GM12878 (cell line): ENCODE measurements around the gene DSTYK. TPM values are rescaled to one million over a fixed set of nuclear protein-coding genes. Genes with fewer than 3 reads are reported as not detected.

Experiments
- ATAC-seq: fragments of 200-7000 bp; cut with Tn5 transposase; 3 replicates; pipeline ENCODE4 v1.9.1; 2020; ENCODE audit warnings: mild to moderate bottlenecking, moderate library complexity
- BruUV-seq: library from RNA; stranded (reverse); fragments of 400-500 nt; replicated peaks from 2 replicates; lab custom pipeline; 2021; lab: Mats Ljungman, UMichigan
- CTCF ChIA-PET: fragments of 300-600 bp; sonication (Branson Sonifier 250); formaldehyde crosslinking; extraction: SDS; loops from one replicate; lab custom pipeline; 2021; ENCODE audit warnings: inconsistent platforms; lab: Yijun Ruan, JAX
- POLR2A ChIA-PET: fragments of 350-600 bp; formaldehyde crosslinking; extraction: SDS; loops from one replicate; lab custom pipeline; 2021; ENCODE audit warnings: inconsistent platforms; lab: Charles Lee
- RAD21 ChIA-PET: fragments of 300-600 bp; sonication (Branson Sonifier 250); formaldehyde crosslinking; loops from one replicate; lab custom pipeline; 2023; ENCODE audit warnings: antibody characterized with exemption; ENCODE audit not compliant: unreplicated experiment; lab: Charles Lee
- SMC1A ChIA-PET: fragments of 300-600 bp; sonication (Branson Sonifier 250); formaldehyde crosslinking; loops from one replicate; lab custom pipeline; 2023; ENCODE audit not compliant: unreplicated experiment, uncharacterized antibody; lab: Charles Lee
- DNase-seq: peaks from one replicate; pipeline ENCODE4 v3.0.0-alpha.2; 2011; ENCODE audit warnings: low read depth, low spot score
- FAIRE-seq: peaks from 3 replicates; lab custom pipeline; 2011; peaks lifted over from hg19 to GRCh38; lab: Jason Lieb, UNC
- H2AFZ ChIP-seq: 2 replicates; pipeline ENCODE4 v1.6.0; 2011; ENCODE audit warnings: low read depth, low read length, control low read depth; ENCODE audit not compliant: control insufficient read depth
- H3K27ac ChIP-seq: 2 replicates; pipeline ENCODE4 v1.5.1; 2011; ENCODE audit warnings: control low read depth; ENCODE audit not compliant: control insufficient read depth, insufficient read depth
- H3K27me3 ChIP-seq, 2 experiments: replicated peaks in 1 of 2; 2 replicates each; pipeline versions ENCODE4 v1.6.0 to v1.6.1; 2011; ENCODE audit warnings: low read length in 1 of 2; ENCODE audit not compliant: control insufficient read depth in 2 of 2, insufficient read depth in 2 of 2
- H3K36me3 ChIP-seq, 2 experiments: 2 replicates each; pipeline ENCODE4 v1.5.1; 2011; ENCODE audit warnings: low read length in 1 of 2; ENCODE audit not compliant: control insufficient read depth in 2 of 2, insufficient read depth in 2 of 2
- H3K4me1 ChIP-seq: 2 replicates; pipeline ENCODE4 v1.6.1; 2011; ENCODE audit warnings: mild to moderate bottlenecking, low read length, moderate library complexity, mixed read lengths; ENCODE audit not compliant: control insufficient read depth, insufficient read depth
- H3K4me2 ChIP-seq: 2 replicates; pipeline ENCODE4 v1.6.0; 2011; ENCODE audit warnings: control low read depth; ENCODE audit not compliant: control insufficient read depth, insufficient read depth
- H3K4me3 ChIP-seq: fragments of 200-600 bp; sonication (generic); 2 replicates; pipeline ENCODE4 v1.5.1; 2016
- H3K79me2 ChIP-seq: 2 replicates; pipeline ENCODE4 v1.6.0; 2011; ENCODE audit warnings: low read length; ENCODE audit not compliant: control insufficient read depth, insufficient read depth
- H3K9ac ChIP-seq: 2 replicates; pipeline ENCODE4 v1.8.0; 2011; ENCODE audit warnings: low read length, control low read depth, mixed read lengths; ENCODE audit not compliant: control insufficient read depth, insufficient read depth
- H3K9me3 ChIP-seq: replicated peaks from 3 replicates; pipeline ENCODE4 v1.5.1; 2011; ENCODE audit warnings: mild to moderate bottlenecking, low read length; ENCODE audit not compliant: control insufficient read depth, insufficient read depth
- H4K20me1 ChIP-seq: 2 replicates; pipeline ENCODE4 v1.6.0; 2011; ENCODE audit not compliant: control insufficient read depth, insufficient read depth
- CBFB ChIP-seq: IDR thresholded peaks from 2 replicates; pipeline ENCODE4 v1.6.1; 2016; ENCODE audit warnings: antibody characterized with exemption, low read depth
- CBX5 ChIP-seq: sonication (generic); IDR thresholded peaks from 2 replicates; pipeline ENCODE4 v1.6.1; 2016; ENCODE audit warnings: low read depth, moderate library complexity, mild to moderate bottlenecking, inconsistent platforms
- CTCF ChIP-seq, 3 experiments: IDR thresholded peaks in 2 of 3; conservative IDR thresholded peaks in 1 of 3; 2 replicates each; pipeline ENCODE4 v1.5.1; 2011; ENCODE audit warnings: low read depth in 3 of 3, low read length in 3 of 3, mild to moderate bottlenecking in 3 of 3, control low read depth in 2 of 3, moderate library complexity in 2 of 3, inconsistent platforms in 1 of 3, mixed read lengths in 1 of 3; ENCODE audit not compliant: control insufficient read depth in 2 of 3, insufficient read depth in 1 of 3; ENCODE audit errors: extremely low read depth in 1 of 3
- EED ChIP-seq: sonication (generic); IDR thresholded peaks from 2 replicates; pipeline ENCODE4 v1.6.1; 2016; ENCODE audit warnings: antibody characterized with exemption, low read depth
- ETV6 ChIP-seq, 2 experiments: fragments of 450-650 bp in 1 of 2; IDR thresholded peaks in 1 of 2; conservative IDR thresholded peaks in 1 of 2; 2 replicates each; pipeline ENCODE4 v1.6.1; 2014; ENCODE audit warnings: antibody characterized with exemption in 1 of 2, borderline replicate concordance in 1 of 2, low read depth in 1 of 2, mild to moderate bottlenecking in 1 of 2, moderate library complexity in 1 of 2
- EZH2 ChIP-seq: IDR thresholded peaks from 2 replicates; pipeline ENCODE4 v1.6.1; 2012; ENCODE audit warnings: low read depth, mild to moderate bottlenecking, control low read depth, inconsistent platforms, low read length, borderline replicate concordance; ENCODE audit not compliant: control insufficient read depth
- FOXK2 ChIP-seq: fragments of 450-650 bp; IDR thresholded peaks from 2 replicates; pipeline ENCODE4 v1.6.1; 2017; ENCODE audit warnings: mild to moderate bottlenecking, moderate library complexity
- IKZF1 ChIP-seq: fragments of 450-650 bp; conservative IDR thresholded peaks from 2 replicates; pipeline ENCODE4 v1.6.1; 2017; ENCODE audit warnings: antibody characterized with exemption, mild to moderate bottlenecking
- IKZF2 ChIP-seq, 2 experiments: fragments of 450-650 bp; IDR thresholded peaks; 2 replicates each; pipeline ENCODE4 v1.6.1; 2017; ENCODE audit warnings: mild to moderate bottlenecking in 2 of 2, moderate library complexity in 2 of 2
- MEF2A ChIP-seq: IDR thresholded peaks from 2 replicates; pipeline ENCODE4 v1.6.1; 2011; ENCODE audit warnings: low read depth, mild to moderate bottlenecking, low read length, moderate library complexity; ENCODE audit not compliant: insufficient read depth
- MTA3 ChIP-seq: IDR thresholded peaks from 2 replicates; pipeline ENCODE4 v1.6.1; 2012; ENCODE audit warnings: low read length, inconsistent platforms, borderline replicate concordance
- PKNOX1 ChIP-seq: fragments of 450-650 bp; IDR thresholded peaks from 2 replicates; pipeline ENCODE4 v1.6.1; 2016; ENCODE audit warnings: mild to moderate bottlenecking
- POLR2AphosphoS2 ChIP-seq: IDR thresholded peaks from 2 replicates; pipeline ENCODE4 v1.6.1; 2011; ENCODE audit warnings: low read depth, mild to moderate bottlenecking, low read length, improper control_type of control experiment, moderate library complexity
- POLR2AphosphoS5 ChIP-seq: IDR thresholded peaks from 2 replicates; pipeline ENCODE4 v1.6.1; 2011; ENCODE audit warnings: mild to moderate bottlenecking, low read length, inconsistent platforms
- RB1 ChIP-seq: fragments of 450-650 bp; formaldehyde crosslinking; IDR thresholded peaks from 2 replicates; pipeline ENCODE4 v1.6.1; 2017; ENCODE audit warnings: mild to moderate bottlenecking, borderline replicate concordance
- RCOR1 ChIP-seq: conservative IDR thresholded peaks from 2 replicates; pipeline ENCODE4 v1.6.1; 2012; ENCODE audit warnings: low read depth, low read length, improper control_type of control experiment
- RELA ChIP-seq: fragments of 450-650 bp; IDR thresholded peaks from 2 replicates; pipeline ENCODE4 v1.8.0; 2014; ENCODE audit warnings: borderline replicate concordance; ENCODE audit not compliant: partially characterized antibody
- RUNX3 ChIP-seq: IDR thresholded peaks from 2 replicates; pipeline ENCODE4 v1.6.1; 2012; ENCODE audit warnings: low read length, inconsistent platforms
- SP1 ChIP-seq: IDR thresholded peaks from one replicate; pipeline ENCODE4 v1.6.1; 2011; ENCODE audit warnings: low read depth, low read length
- YBX1 ChIP-seq: fragments of 450-650 bp; IDR thresholded peaks from 2 replicates; pipeline ENCODE4 v1.6.1; 2016; ENCODE audit warnings: antibody characterized with exemption
- WGBS: methylation state at CpG from one replicate; pipeline ENCODE4 v1.1.6; 2016; ENCODE audit warnings: low lambda C conversion rate; ENCODE audit not compliant: insufficient replicate concordance, insufficient coverage; ENCODE audit errors: missing lambda C conversion rate; 5-methylcytosine and 5-hydroxymethylcytosine counted together
- in situ Hi-C: fragments of 300-500 bp; cut with MboI; formaldehyde crosslinking; loops from 9 replicates; pipeline ENCODE4 v1.14.3; 2018; ENCODE audit warnings: mixed read lengths
- intact Hi-C: fragments of 100-400 bp; cut with micrococcal nuclease; formaldehyde crosslinking; loops from one replicate; pipeline ENCODE4 v1.14.2; 2022; ENCODE audit not compliant: unreplicated experiment
- polyA plus RNA-seq, 11 experiments: library from polyadenylated mRNA; depleted of rRNA in 4 of 11; unstranded in 6 of 11; stranded (reverse) in 5 of 11; fragments of >200 nt; fragmentation: Nextera tagmentation in 4 of 11; fragmentation: Illumina TruSeq in 1 of 11; extraction: Ambion mirVana in 4 of 11; extraction: Trizol in 1 of 11; gene quantifications; 1 replicate in 1 of 11; 2 replicates in 10 of 11; pipeline versions ENCODE4 v1.2.1 to v1.2.3, GENCODE V29; 2011 to 2016; ENCODE audit warnings: inconsistent platforms in 2 of 11, missing spikeins in 2 of 11, low read depth in 1 of 11
- total RNA-seq, 4 experiments: library from RNA; depleted of rRNA in 3 of 4; stranded (reverse); fragments of >200 nt in 3 of 4; fragmentation: Illumina TruSeq in 1 of 4; extraction: Trizol in 1 of 4; gene quantifications; 2 replicates each; pipeline versions ENCODE4 v1.2.1 to v1.2.3, GENCODE V29; 2013 to 2021

DSTYK gene
- total and polyA plus RNA-seq, 10 of the 15 experiments (the other 5 are each of a cell fraction or from before 2014, with no cell fraction given) = 2.7 to 5.5 (median 3.6) TPM

- in situ Hi-C loops (no loop called here), intact Hi-C loops (no loop called here)
- Histone ChIP-seq H3K79me2 (no peaks in the 10 kb centered on the region), H3K27me3 (no peaks in the 10 kb centered on the region), H3K9me3 (peaks cover 9% of the 10 kb centered on the region), H3K4me2 (no peak overlapping the region), H3K36me3 (peaks cover 0 to 7% of the 10 kb centered on the region in 2 experiments; a peak in 3 of 4 replicates), H4K20me1 (no peaks in the 10 kb centered on the region), H2AFZ (no peak overlapping the region), H3K27ac (no peak overlapping the region), H3K4me1 (no peaks in the 10 kb centered on the region), H3K9ac (no peak overlapping the region), H3K4me3 (no peak overlapping the region)
- POLR2A ChIA-PET = interaction anchor here (0.7 kb wide), 1 partner anchor 1493 kb away, joined by 6 read pairs; no protein-coding TSS in a partner anchor
- BruUV-seq = no TSS peak
- 50% methylated on average over 2 of the region's 2 CpGs for WGBS
- RAD21 ChIA-PET = interaction anchor here (0.8 kb wide), 1 partner anchor 72 kb away, joined by 3 read pairs; no protein-coding TSS in a partner anchor
- CTCF ChIA-PET = interaction anchor here (0.7 to 3.0 kb wide), 9 partner anchors 9 to 492 kb away, joined by 3 to 16 read pairs (median 3); no protein-coding TSS in a partner anchor
- ATAC-seq (no peak), FAIRE-seq (no peak), DNase-seq (no peak)
- SMC1A ChIA-PET = interaction anchor here (0.7 to 1.8 kb wide), 4 partner anchors 13 to 97 kb away, joined by 3 to 4 read pairs (median 4); no protein-coding TSS in a partner anchor
- TF ChIP-seq MTA3 (no peak), RB1 (no peak), CTCF (IDR thresholded peaks at IDR 0.05 in 2 of 3, conservative IDR thresholded peaks at IDR 0.05 in 1 of 3; ENCODE audit: control insufficient read depth in 2 of 3, extremely low read depth in 1 of 3, insufficient read depth in 1 of 3, low read depth in 3 of 3, low read length in 3 of 3) (no peak), PKNOX1 (no peak), CBX5 (no peak), SP1 (no peak), ETV6 (conservative IDR thresholded peaks at IDR 0.05 in 1 of 2, IDR thresholded peaks at IDR 0.05 in 1 of 2; ENCODE audit: borderline replicate concordance in 1 of 2, low read depth in 1 of 2) (no peak), RCOR1 (no peak), POLR2AphosphoS2 (no peak), MEF2A (no peak), YBX1 (no peak), POLR2AphosphoS5 (no peak), EED (no peak), IKZF1 (no peak), FOXK2 (no peak), RELA (no peak), IKZF2 (IDR thresholded peaks at IDR 0.05) (no peak), EZH2 (no peak), RUNX3 (no peak), CBFB (no peak)
These were observed 53.4 kb downstream of the DSTYK start for GRCh38 chr1:205158048-205158616.
